HEK293T (cell line): Measurements from ENCODE around the gene APP.

ENCODE experiments used
- CTCF ChIA-PET: fragments of 350-600 bp; formaldehyde crosslinking; extraction: SDS; loops from one replicate; lab custom pipeline; 2021; ENCODE audit warnings: antibody characterized with exemption, inconsistent platforms; lab: Yijun Ruan, JAX
- POLR2A ChIA-PET: fragments of 350-600 bp; formaldehyde crosslinking; extraction: SDS; loops from one replicate; lab custom pipeline; 2020; ENCODE audit warnings: antibody characterized with exemption, inconsistent platforms; lab: Yijun Ruan, JAX
- DNase-seq: peaks from one replicate; pipeline ENCODE4 v3.0.0; 2012; ENCODE audit warnings: mixed read lengths; ENCODE audit errors: extremely low spot score
- ARNT ChIP-seq: fragments of 450-650 bp; IDR thresholded peaks from 2 replicates; pipeline ENCODE4 v1.6.1; 2017; ENCODE audit warnings: mild to moderate bottlenecking
- BHLHE40 ChIP-seq: fragments of 450-650 bp; IDR thresholded peaks from 2 replicates; pipeline ENCODE4 v1.6.1; 2016; ENCODE audit warnings: mild to moderate bottlenecking, moderate library complexity, borderline replicate concordance
- CTBP1 ChIP-seq: fragments of 450-650 bp; IDR thresholded peaks from 2 replicates; pipeline ENCODE4 v1.6.1; 2016; ENCODE audit warnings: borderline replicate concordance
- ELF4 ChIP-seq: fragments of 450-650 bp; IDR thresholded peaks from 2 replicates; pipeline ENCODE4 v1.6.1; 2017; ENCODE audit warnings: antibody characterized with exemption
- FOXA1 ChIP-seq: fragments of 450-650 bp; IDR thresholded peaks from 2 replicates; pipeline ENCODE4 v1.6.1; 2016; ENCODE audit warnings: mild to moderate bottlenecking
- FOXK2 ChIP-seq: fragments of 450-650 bp; IDR thresholded peaks from 2 replicates; pipeline ENCODE4 v1.6.1; 2016; ENCODE audit warnings: mild to moderate bottlenecking
- FOXM1 ChIP-seq: fragments of 450-650 bp; IDR thresholded peaks from 2 replicates; pipeline ENCODE4 v1.6.1; 2017; ENCODE audit warnings: mild to moderate bottlenecking, borderline replicate concordance
- HDGF ChIP-seq: fragments of 450-650 bp; IDR thresholded peaks from 2 replicates; pipeline ENCODE4 v1.6.1; 2017; ENCODE audit warnings: antibody characterized with exemption, borderline replicate concordance
- L3MBTL2 ChIP-seq: fragments of 450-650 bp; conservative IDR thresholded peaks from 2 replicates; pipeline ENCODE4 v1.6.1; 2016; ENCODE audit warnings: mild to moderate bottlenecking
- LEF1 ChIP-seq: fragments of 450-650 bp; IDR thresholded peaks from 2 replicates; pipeline ENCODE4 v1.6.1; 2017; ENCODE audit warnings: mild to moderate bottlenecking, borderline replicate concordance
- NFRKB ChIP-seq: fragments of 450-650 bp; IDR thresholded peaks from 2 replicates; pipeline ENCODE4 v1.6.1; 2016; ENCODE audit warnings: mild to moderate bottlenecking, moderate library complexity
- SP1 ChIP-seq: fragments of 450-650 bp; IDR thresholded peaks from 2 replicates; pipeline ENCODE4 v1.6.1; 2017
- SUZ12 ChIP-seq: fragments of 450-650 bp; IDR thresholded peaks from 2 replicates; pipeline ENCODE4 v1.6.1; 2016; ENCODE audit warnings: mild to moderate bottlenecking
- TARDBP ChIP-seq: fragments of 450-650 bp; IDR thresholded peaks from 2 replicates; pipeline ENCODE4 v1.6.1; 2016
- ZNF384 ChIP-seq: fragments of 450-650 bp; IDR thresholded peaks from 2 replicates; pipeline ENCODE4 v1.6.1; 2016
- TF ChIP-seq, protein P1 (sequence below): fragments of 450-650 bp; IDR thresholded peaks from 2 replicates; pipeline ENCODE4 v1.6.1; 2016

APP gene

DNA sequence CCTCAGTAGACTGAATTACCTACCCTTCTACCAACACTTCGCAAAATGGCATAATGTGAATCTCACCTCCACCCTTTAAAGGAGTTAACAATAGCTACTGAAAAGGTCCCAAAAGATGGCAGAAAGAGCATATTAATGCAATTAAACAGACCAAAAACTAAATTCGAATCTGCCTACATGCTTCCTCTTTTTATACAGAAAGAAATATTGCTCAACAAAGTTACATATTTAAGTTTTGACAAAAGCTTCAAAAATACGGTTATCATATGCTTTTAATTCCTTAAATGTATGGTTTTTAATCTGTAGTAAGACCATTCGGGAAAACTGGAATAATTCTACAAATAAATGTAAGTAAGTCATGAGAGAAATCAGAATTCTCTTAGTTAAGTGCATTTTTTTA is 2.2 kb downstream of the APP start:
- ChIA-PET CTCF (interaction anchor here (0.6 to 1.0 kb wide), 4 partner anchors 9 to 166 kb away, joined by 3 to 4 read pairs (median 4); no protein-coding TSS in a partner anchor), POLR2A (interaction anchor here (1.1 to 1.6 kb wide), 2 partner anchors 13 to 43 kb away, joined by 3 to 11 read pairs; no protein-coding TSS in a partner anchor)
- DNase-seq: no peak
- no peak for TF ChIP-seq SUZ12
- no peak for TF ChIP-seq L3MBTL2
- TF ChIP-seq HDGF: no peak
- TF ChIP-seq ELF4: no peak
- TF ChIP-seq FOXK2: no peak
- TF ChIP-seq, protein P1, sequence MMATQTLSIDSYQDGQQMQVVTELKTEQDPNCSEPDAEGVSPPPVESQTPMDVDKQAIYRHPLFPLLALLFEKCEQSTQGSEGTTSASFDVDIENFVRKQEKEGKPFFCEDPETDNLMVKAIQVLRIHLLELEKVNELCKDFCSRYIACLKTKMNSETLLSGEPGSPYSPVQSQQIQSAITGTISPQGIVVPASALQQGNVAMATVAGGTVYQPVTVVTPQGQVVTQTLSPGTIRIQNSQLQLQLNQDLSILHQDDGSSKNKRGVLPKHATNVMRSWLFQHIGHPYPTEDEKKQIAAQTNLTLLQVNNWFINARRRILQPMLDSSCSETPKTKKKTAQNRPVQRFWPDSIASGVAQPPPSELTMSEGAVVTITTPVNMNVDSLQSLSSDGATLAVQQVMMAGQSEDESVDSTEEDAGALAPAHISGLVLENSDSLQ: no peak
- TF ChIP-seq ZNF384: no peak
- TF ChIP-seq CTBP1: no peak
- TF ChIP-seq FOXM1: no peak
- no peak for TF ChIP-seq ARNT
- TF ChIP-seq TARDBP: no peak

DNA sequence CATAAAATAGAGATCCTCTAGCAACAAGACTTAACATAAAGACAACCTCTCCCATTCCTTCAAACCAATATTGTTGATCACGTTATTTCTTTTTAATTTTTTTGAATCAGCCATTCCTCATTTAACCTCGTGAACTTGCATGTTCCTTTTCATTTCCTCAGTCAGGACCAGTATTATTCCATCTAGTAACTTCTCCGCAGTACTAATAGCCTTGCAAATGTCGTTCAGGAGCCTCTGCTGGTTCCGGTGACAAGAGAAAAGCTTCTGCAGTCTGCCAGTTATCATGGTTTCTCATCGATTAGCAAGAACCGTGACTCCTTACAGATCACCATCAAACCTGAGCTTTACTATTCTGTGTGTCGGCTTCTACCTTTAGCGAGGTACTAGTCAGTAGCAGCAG is 3.0 kb downstream of the APP start:
- ChIA-PET CTCF (interaction anchor here (0.6 to 0.8 kb wide), 2 partner anchors 8 to 10 kb away, joined by 3 to 4 read pairs; no protein-coding TSS in a partner anchor), POLR2A (no interaction called here)
- DNase-seq: no peak
- TF ChIP-seq LEF1 (no peak), SP1 (no peak), L3MBTL2 (no peak), FOXK2 (no peak), CTBP1 (no peak), SUZ12 (no peak), ZNF384 (no peak), FOXM1 (no peak), ELF4 (no peak), BHLHE40 (no peak), TARDBP (no peak), NFRKB (no peak), FOXA1 (no peak)
- TF ChIP-seq, protein P1: no peak

DNA sequence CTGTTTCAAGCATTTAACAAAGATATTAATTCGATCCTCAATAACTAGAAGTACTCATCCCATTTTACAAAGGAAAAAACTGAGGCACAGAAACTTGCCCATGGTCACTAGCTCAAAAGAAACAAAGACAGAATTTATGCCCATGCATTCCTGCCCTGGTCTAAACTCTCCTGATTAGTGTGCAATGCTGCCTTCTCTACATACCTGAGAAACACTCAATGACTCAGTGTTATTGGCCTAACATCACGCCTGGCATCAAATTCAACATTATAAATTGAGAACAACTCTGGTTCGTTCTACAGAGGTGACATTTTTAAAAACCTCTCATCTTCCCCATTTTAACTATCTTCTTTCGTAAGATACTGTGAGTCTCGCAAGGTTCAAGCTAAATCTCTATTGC is 5.2 kb downstream of the APP start:
- POLR2A ChIA-PET: no interaction called here
- DNase-seq: no peak
- TF ChIP-seq ZNF384: no peak
- no peak for TF ChIP-seq HDGF
- TF ChIP-seq FOXA1: no peak
- no peak for TF ChIP-seq FOXM1
- no peak for TF ChIP-seq BHLHE40
- no peak for TF ChIP-seq TARDBP
- no peak for TF ChIP-seq FOXK2
- no peak for TF ChIP-seq ARNT
- no peak for TF ChIP-seq LEF1
- no peak for TF ChIP-seq NFRKB
- TF ChIP-seq CTBP1: no peak
- CTCF ChIA-PET: no interaction called here

DNA sequence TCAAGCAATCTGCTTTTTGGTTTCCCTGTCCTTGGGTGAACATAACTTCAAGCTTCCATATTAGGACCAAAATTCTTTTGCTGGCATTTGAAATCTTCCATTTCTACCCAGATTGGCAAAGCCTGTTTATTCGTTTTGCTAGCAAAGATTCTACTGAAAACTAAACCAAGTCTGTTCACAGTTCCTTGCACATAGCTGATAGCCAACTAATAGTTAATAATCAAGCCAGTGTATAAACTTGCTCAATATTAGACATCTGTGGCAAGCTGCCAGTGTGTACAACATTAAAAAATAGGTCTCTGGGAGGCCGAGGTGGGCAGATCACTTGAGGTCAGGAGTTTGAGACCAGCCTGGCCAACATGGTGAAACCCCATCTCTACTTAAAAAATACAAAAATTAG is 6.3 kb downstream of the APP start:
- ChIA-PET POLR2A (no interaction called here), CTCF (no interaction called here)
- TF ChIP-seq FOXM1: no peak
- TF ChIP-seq ELF4: no peak
- no peak for TF ChIP-seq HDGF
- TF ChIP-seq SP1: no peak
- no peak for TF ChIP-seq CTBP1
- TF ChIP-seq TARDBP: no peak
- no peak for TF ChIP-seq BHLHE40
- no peak for TF ChIP-seq ZNF384
- no peak for TF ChIP-seq LEF1
- TF ChIP-seq, protein P1: no peak
- TF ChIP-seq SUZ12: no peak
- TF ChIP-seq NFRKB: no peak
- no peak for TF ChIP-seq FOXA1
- TF ChIP-seq FOXK2: no peak
- DNase-seq: no peak

DNA sequence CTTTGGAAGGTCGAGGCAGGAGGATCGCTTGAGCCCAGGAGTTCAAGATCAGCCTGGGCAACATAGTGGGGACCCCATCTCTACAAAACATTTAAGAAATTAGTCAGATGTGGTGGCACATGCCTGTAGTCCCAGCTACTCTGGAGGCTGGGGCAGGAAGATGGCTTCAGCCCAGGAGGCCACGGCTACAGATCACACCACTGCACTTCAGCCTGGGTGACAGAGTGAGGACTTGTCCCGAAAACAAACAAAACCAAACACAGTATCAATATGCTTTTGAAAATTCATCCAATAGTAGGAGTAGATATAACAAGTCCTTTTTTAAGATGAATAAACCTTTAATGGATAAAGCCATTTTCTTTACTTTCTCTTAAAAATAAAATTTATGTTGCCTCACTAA is 8.5 kb downstream of the APP start:
- no peak for DNase-seq
- CTCF ChIA-PET: no interaction called here
- TF ChIP-seq, protein P1: no peak
- POLR2A ChIA-PET: no interaction called here

DNA sequence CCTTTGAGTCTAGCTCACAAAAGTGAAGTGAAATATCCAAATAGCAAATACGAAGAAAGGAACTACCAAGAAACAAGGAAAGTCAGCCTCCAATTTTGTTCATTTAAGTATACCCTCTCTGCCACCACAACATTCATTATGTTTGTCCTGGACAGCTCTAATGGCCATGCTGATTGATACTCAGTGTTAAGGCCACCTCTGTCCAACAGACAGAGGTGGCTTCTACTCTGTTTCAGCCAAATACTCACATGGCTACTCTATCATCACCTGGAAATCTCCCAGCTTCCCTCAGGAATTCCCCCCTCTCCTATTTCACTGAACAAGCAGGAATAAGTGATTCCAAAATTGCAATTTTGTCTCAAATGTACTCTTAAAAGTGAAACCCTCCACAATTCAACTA is 10.7 kb downstream of the APP start:
- TF ChIP-seq TARDBP (no peak), NFRKB (no peak), LEF1 (no peak), ZNF384 (no peak), FOXM1 (no peak), ARNT (no peak), HDGF (no peak), CTBP1 (no peak), ELF4 (no peak)
- TF ChIP-seq, protein P1: no peak
- DNase-seq: no peak
- POLR2A ChIA-PET: interaction anchor here (1.3 kb wide), 1 partner anchor 10 kb away, joined by 4 read pairs; no protein-coding TSS in a partner anchor
- CTCF ChIA-PET: interaction anchor here (0.7 kb wide), 1 partner anchor 557 kb away, joined by 3 read pairs; no protein-coding TSS in a partner anchor
